Measurements from ENCODE around the gene SEMA5B.

The SEMA5B gene

GRCh38 chr3:122967356-122967755 lies 60.2 kb downstream of the SEMA5B start:
- DNase-seq = no peak

- DNase-seq = no peak
These were observed 61.5 kb downstream of the SEMA5B start for GRCh38 chr3:122966045-122966444.

DNA sequence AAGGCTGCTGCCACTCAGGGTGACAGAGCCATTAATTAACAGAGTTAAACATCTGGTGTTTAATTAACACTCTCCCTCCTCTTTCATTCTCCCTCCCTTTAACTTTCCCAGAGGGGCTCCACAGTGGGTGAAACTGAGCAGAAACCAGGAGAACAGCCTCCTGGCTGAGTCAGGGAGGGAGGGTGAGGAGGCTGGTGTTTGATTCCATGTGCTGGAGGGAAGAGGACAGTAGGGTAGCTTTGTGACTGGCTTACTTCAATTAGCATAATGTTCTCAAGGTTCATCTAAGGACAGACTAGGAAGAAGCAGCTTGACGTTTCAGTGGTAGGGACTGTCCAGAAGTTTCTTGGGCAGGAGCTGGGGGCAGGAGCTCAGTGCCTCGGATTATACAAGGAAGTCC lies 62.8 kb downstream of the SEMA5B start:
- DNase-seq = no peak

- no peak for DNase-seq
These were observed 65.4 kb downstream of the SEMA5B start for GRCh38 chr3:122962149-122962548.

- DNase-seq = no peak
These were observed 66.4 kb downstream of the SEMA5B start for GRCh38 chr3:122961146-122961545.

DNA sequence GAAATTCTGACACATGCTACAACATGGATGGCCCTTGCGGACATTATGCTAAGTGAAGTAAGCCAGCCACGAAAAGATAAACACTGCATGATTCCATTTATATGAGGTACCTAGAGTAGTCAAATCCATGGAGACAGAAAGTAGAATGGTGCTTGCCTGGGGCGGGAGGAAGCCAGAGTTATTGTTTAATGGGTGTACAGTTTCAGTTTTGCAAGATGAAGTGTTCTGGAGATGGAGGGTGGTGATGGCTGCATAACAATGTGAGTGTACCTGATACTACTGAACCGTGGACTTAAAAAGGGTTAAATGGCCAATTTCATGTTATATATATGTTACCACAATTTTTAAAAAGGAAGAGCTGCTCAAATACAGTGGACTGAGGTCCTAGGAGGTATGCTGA lies 66.9 kb downstream of the SEMA5B start:
- no peak for DNase-seq

- DNase-seq = no peak
These were observed 68.2 kb downstream of the SEMA5B start for GRCh38 chr3:122959339-122959738.

GRCh38 chr3:122957707-122958689 lies 69.6 kb downstream of the SEMA5B start:
- no peak for DNase-seq

GRCh38 chr3:122956693-122957455 lies 70.7 kb downstream of the SEMA5B start:
- no peak for DNase-seq

GRCh38 chr3:122955916-122956692 lies 71.5 kb downstream of the SEMA5B start:
- no peak for DNase-seq

- DNase-seq = no peak
These were observed 75.0 kb downstream of the SEMA5B start for GRCh38 chr3:122952520-122952919.

DNA sequence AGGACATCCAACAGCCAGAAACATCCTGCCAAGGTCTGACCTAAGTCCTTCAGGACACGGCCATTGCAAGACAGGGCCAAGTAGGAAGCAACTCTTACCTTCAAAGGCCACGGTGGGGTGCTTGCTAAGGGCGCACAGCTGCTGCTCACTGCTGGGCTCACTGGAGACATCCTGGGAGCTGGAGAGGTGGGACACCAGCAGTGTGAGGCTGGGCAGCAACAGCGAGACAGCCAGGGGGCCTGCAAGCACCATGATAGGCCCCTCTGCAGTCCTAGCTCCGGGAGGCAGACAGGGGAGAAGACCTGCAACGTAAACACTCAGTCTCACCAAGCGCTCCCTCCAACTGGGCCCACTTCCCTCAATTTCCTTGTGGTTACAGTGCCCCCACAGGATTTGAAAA lies 79.2 kb downstream of the SEMA5B start:
- DNase-seq = no peak

DNA sequence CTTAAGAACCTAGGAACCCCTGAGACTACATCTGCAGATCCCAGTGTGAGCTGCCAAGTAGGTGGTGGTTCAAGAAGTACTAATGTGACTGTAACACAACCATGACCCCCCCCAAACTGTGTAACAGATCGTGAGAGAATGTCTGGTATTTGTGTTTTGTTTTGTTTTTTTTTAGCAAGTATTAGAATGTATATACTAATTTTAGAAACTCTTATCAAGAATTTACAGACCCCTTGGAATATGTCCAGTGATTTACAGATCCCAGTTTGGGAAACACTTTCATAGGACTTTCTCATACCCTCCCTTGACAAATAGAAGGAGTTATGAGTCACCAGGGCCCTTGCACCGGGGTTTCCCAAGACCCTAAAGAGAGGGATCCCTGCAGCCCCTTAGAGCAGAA lies 79.8 kb downstream of the SEMA5B start:
- no peak for DNase-seq

GRCh38 chr3:122947196-122947595 lies 80.4 kb downstream of the SEMA5B start:
- DNase-seq = no peak

- no peak for DNase-seq
These were observed 81.4 kb downstream of the SEMA5B start for GRCh38 chr3:122946185-122946584.

DNA sequence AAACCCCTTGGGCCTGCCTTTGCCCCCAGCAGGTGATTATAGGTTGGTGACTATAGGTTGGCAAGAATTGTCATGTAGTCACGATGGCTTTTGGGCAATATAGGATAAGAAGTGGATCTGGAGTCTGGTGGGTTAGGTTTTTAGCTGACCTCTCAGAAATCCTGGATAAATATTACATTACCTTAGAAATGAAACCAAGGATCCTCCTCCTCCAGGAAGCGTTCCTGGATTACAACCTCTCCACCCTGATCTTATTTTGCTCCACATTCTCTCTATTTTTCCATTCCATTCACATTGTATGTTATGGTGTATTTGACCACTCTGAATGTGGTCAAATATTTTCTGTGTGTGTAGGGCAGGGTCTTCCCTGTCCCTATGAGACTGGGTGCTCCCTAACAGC lies 82.3 kb downstream of the SEMA5B start:
- DNase-seq = no peak

DNA sequence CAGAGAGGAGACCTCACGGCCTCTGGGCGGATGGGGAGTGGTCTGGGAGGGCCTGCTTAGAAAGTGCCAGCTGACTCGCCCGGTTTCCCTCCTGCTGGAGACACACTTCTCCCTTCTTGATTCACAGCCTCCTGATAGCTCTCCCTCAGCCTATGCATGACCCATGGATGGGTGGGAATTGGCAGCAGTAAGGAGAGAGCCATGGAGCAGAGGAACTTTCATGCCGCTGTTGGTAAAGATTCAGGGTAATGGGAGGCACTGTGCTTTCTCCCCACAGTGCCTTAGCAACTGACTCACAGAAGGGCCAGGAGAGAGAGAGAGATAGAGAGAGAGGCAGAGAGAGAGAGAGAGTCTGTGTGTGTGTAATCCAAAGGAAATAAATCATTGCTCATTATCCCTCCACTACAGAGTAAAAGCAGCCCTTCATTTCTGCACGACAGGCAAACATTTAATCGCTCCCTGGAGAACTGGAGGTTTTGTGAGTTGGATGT lies 82.8 kb downstream of the SEMA5B start:
- DNase-seq = no peak

- no peak for DNase-seq
These were observed 83.8 kb downstream of the SEMA5B start for GRCh38 chr3:122943828-122944190.

DNA sequence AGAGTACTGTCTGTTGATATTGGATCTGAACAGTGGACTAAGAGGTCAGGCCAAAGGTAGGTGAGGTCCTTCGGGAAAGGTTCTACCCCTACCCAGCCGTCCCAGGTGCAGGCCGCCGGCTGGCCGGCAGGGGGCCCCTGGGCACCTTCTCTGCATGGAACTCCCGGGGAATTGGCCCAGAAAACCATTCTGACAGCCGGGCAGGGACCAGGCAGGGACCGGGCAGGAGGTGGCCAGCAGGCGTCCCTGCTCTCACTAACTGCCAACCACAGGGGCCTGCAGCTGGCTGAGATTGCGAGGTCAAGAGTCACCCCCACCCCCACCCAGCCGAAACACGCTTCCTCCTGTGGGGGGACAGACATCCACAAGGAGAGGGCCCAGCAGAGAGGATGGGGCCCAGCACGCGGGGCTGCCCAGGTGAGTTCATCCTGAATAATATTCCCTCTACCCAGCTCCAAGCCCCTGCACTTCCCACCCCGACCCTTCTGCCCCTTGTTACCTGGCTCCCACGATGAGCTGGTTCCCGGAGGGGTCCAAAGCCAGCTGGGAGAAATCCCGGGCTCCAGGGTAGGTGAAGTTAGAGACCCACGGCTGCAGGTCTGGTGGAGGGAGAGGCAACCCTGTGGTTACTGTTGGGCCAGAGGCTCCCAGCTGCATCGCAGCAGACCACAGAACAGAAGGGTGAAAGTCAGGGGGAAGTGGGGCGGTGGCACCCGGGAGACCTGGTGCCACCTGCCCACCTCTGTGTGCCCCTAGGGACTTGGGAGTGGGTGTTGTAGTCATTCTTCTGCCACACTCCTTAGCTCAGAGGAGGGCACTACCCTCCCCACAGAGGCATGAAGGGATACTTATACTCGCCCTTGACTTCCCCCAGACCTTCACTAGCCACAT lies 84.4 kb downstream of the SEMA5B start:
- peak; percentile 36 to 67 for DNase-seq

- no peak for DNase-seq
These were observed 85.3 kb downstream of the SEMA5B start for GRCh38 chr3:122942239-122942638.

DNA sequence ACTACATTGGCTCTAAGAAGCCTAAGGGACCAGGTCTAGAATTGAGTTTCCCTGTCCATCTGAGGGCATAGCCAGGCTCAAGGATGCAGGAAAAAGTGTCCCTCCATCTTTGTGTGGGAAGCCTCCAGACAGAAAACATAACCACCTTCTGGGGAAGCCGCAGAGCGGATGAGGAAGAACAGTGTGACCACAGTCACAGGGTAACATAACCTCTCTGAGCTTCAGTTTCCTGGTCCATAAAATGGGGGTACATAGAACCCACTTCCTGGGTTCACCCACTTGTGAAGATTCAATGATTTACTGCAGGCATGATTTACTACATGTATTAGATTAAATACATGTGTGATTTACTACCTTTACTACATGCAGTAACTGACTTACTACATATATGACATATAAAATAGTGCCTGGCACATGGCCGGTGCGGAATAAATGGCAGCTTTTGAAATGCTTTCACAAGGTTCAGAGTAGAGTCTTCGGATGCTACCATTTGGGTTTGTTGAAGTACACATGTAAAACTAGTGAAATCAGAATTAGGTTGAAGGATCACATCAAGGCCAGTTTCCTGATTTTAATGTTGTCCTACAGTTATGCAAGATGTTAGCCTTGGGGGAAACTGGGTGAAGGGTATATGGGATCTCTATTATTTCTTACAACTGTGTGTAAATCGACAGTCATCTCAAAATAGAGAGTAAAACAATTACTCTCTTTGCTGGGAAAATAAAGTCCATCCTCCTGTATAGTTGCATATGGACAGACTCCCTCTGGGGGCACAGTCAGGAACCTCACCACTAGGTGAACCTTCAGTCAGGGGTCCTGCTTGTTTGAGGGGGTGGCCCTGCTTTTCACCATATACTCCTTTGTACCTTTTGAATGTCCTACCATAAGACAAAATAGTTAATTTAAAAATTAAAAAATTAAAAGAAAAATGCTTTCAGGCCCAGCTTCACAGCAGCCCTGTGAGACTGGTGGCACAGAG lies 86.0 kb downstream of the SEMA5B start:
- DNase-seq = no peak

Data from stimulated activated CD4-positive, alpha-beta T cell treated with anti-CD3 and anti-CD28 coated beads, Interleukin-2, amount 100 ng/mL, for 24 hours (primary cell).